COLO829 (cell line): ENCODE results near the gene VCX2.
"Not testable (repeated sequence)": the region's sequence is repeated elsewhere in the genome, so short reads cannot be mapped to it uniquely, and the experiment has no call there.

Experiments
- DNase-seq: peaks from one replicate; pipeline ENCODE4 v3.0.0; 2012; ENCODE audit warnings: low spot score

Gene VCX2

GRCh38 chrX:8121391-8121790 lies 49.7 kb downstream of the VCX2 start:
- not testable (repeated sequence) for DNase-seq
